NOMO-1 treated with DMSO at 0.1 percent for 48 hours (cell line): ENCODE measurements around the gene TRIP11.

Experiments used
- DNase-seq: peaks from one replicate; lab custom pipeline; 2025; ENCODE audit not compliant: unreplicated experiment; lab: John Stamatoyannopoulos, UW

The TRIP11 gene

GRCh38 chr14:91925727-91926121, 114.1 kb downstream of the TRIP11 start:
- no peak for DNase-seq

GRCh38 chr14:91925001-91925726, 114.7 kb downstream of the TRIP11 start:
- DNase-seq, result no peak

- DNase-seq, result no peak
These were observed 119.3 kb downstream of the TRIP11 start for GRCh38 chr14:91920526-91920925.

GRCh38 chr14:91919814-91920213, 120.0 kb downstream of the TRIP11 start:
- DNase-seq, result no peak

- no peak for DNase-seq
These were observed 121.5 kb downstream of the TRIP11 start for GRCh38 chr14:91918186-91918883.
